ENCODE measurements around the gene NPY1R. TPM values are rescaled to one million over a fixed set of nuclear protein-coding genes. Genes with fewer than 3 reads are reported as not detected.

The NPY1R gene
- total RNA-seq, 2 experiments from 2014 or later: not detected

- POLR2A ChIA-PET: no interaction called here
- CTCF ChIA-PET: no interaction called here
- Mint-ChIP-seq H3K4me3 (no peak overlapping the region), H3K27me3 (peaks cover 15% of the 10 kb centered on the region), H3K36me3 (ENCODE audit: low read depth) (no peaks in the 10 kb centered on the region), H3K4me1 (ENCODE audit: low read depth) (no peaks in the 10 kb centered on the region), H3K9me3 (no peaks in the 10 kb centered on the region), H3K27ac (no peak overlapping the region)
- no peaks in the 10 kb centered on the region for H3K36me3 ChIP-seq (ENCODE audit: insufficient read depth, low read length)
- no peak for DNase-seq
- H3K4me1 ChIP-seq (ENCODE audit: insufficient read depth, low read length): no peaks in the 10 kb centered on the region
- H3K27ac ChIP-seq (ENCODE audit: low read depth in 1 of 2, low read length in 2 of 2): no peak overlapping the region
- no peaks in the 10 kb centered on the region for H3K27me3 ChIP-seq (ENCODE audit: control insufficient read depth in 1 of 2, insufficient read depth in 2 of 2, low read length in 2 of 2)
- no peak for ATAC-seq (ENCODE audit: poor library complexity)
- TF ChIP-seq CTCF (IDR thresholded peaks at IDR 0.05): no peak
- intact Hi-C loops (cut with DNase I, micrococcal nuclease): no loop called here
- no peak overlapping the region for H3K4me3 ChIP-seq (ENCODE audit: low read length)
- no peaks in the 10 kb centered on the region for H3K9me3 ChIP-seq (ENCODE audit: control insufficient read depth in 1 of 2, insufficient read depth in 1 of 2, low read length in 2 of 2)
Measured at GRCh38 chr4:163372029-163372428, 39.6 kb upstream of the NPY1R start.

DNA sequence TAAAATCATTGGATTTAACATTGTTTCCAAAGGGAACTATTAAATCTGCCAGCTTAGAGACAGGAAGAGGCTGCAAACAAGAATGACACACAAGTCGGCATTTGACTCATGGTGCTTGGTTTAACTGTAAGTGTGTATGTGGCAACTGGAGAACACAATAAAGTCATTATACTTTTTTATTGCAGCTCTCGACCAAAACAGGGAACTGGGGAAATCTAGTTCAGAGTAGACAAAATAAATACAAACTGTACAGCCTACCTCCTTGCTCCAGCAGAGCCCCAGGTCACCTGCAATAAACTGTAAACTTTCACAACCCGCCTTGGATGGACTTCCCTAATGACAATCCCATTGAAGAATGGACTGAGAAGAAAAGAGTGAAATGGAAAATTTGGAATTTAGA lies 35.3 kb upstream of the NPY1R start:
- Histone ChIP-seq H3K4me3 (ENCODE audit: low read length) (no peak overlapping the region), H3K4me1 (ENCODE audit: insufficient read depth, low read length) (no peaks in the 10 kb centered on the region), H3K36me3 (ENCODE audit: insufficient read depth, low read length) (no peaks in the 10 kb centered on the region), H3K27ac (ENCODE audit: low read depth in 1 of 2, low read length in 2 of 2) (no peak overlapping the region), H3K9me3 (ENCODE audit: control insufficient read depth in 1 of 2, insufficient read depth in 1 of 2, low read length in 2 of 2) (no peaks in the 10 kb centered on the region), H3K27me3 (ENCODE audit: control insufficient read depth in 1 of 2, insufficient read depth in 2 of 2, low read length in 2 of 2) (no peaks in the 10 kb centered on the region)
- ATAC-seq (ENCODE audit: poor library complexity) (no peak), DNase-seq (no peak)
- H3K36me3 Mint-ChIP-seq (ENCODE audit: low read depth): no peaks in the 10 kb centered on the region
- no peak overlapping the region for H3K4me3 Mint-ChIP-seq
- H3K27ac Mint-ChIP-seq: no peak overlapping the region
- H3K27me3 Mint-ChIP-seq: peaks cover 27% of the 10 kb centered on the region
- H3K9me3 Mint-ChIP-seq: no peaks in the 10 kb centered on the region
- intact Hi-C loops (cut with DNase I, micrococcal nuclease): no loop called here
- ChIA-PET POLR2A (no interaction called here), CTCF (no interaction called here)
- no peaks in the 10 kb centered on the region for H3K4me1 Mint-ChIP-seq (ENCODE audit: low read depth)
- TF ChIP-seq CTCF (IDR thresholded peaks at IDR 0.05): no peak

DNA sequence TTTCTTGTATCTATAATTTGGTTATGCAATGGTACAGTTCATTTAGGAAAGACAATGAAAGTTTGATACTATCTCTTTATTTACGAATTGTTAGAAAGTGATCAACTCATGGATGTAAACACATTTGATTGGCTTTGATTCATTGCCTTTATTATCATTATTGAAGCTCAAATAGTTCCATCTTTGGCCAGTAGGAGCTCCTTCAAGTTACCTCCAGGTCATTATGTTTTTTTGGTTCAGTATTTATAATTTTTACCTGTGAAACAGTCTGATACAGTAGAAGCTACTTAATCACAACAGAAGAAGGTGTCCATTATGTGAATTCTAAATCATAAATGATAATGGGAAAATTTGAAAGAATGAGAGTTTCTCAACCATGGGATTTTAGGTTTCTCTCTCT lies 23.7 kb upstream of the NPY1R start:
- Mint-ChIP-seq H3K4me1 (ENCODE audit: low read depth) (no peaks in the 10 kb centered on the region), H3K36me3 (ENCODE audit: low read depth) (no peaks in the 10 kb centered on the region), H3K27ac (no peak overlapping the region), H3K9me3 (no peaks in the 10 kb centered on the region), H3K4me3 (no peak overlapping the region), H3K27me3 (peaks cover 19% of the 10 kb centered on the region)
- DNase-seq (no peak), ATAC-seq (ENCODE audit: poor library complexity) (no peak)
- ChIA-PET CTCF (no interaction called here), POLR2A (no interaction called here)
- TF ChIP-seq CTCF (IDR thresholded peaks at IDR 0.05): no peak
- H3K36me3 ChIP-seq (ENCODE audit: insufficient read depth, low read length): no peaks in the 10 kb centered on the region
- H3K27me3 ChIP-seq (ENCODE audit: control insufficient read depth in 1 of 2, insufficient read depth in 2 of 2, low read length in 2 of 2): peaks cover 0 to 6% of the 10 kb centered on the region in 2 experiments
- no peak overlapping the region for H3K27ac ChIP-seq (ENCODE audit: low read depth in 1 of 2, low read length in 2 of 2)
- no peak overlapping the region for H3K4me3 ChIP-seq (ENCODE audit: low read length)
- intact Hi-C loops (cut with DNase I, micrococcal nuclease): no loop called here
- no peaks in the 10 kb centered on the region for H3K9me3 ChIP-seq (ENCODE audit: control insufficient read depth in 1 of 2, insufficient read depth in 1 of 2, low read length in 2 of 2)
- H3K4me1 ChIP-seq (ENCODE audit: insufficient read depth, low read length): no peaks in the 10 kb centered on the region

All from CD4-positive, alpha-beta T cell (primary cell).